Keratinocyte (primary cell): ENCODE measurements around the gene RHOG. TPM values are rescaled to one million over a fixed set of nuclear protein-coding genes. Genes with fewer than 3 reads are reported as not detected.

Source experiments
- DNase-seq: peaks from one replicate; pipeline ENCODE4 v3.0.0-alpha.2; 2011; ENCODE audit warnings: low read depth, missing footprints, low spot score
- FAIRE-seq: peaks from 2 replicates; lab custom pipeline; 2011; peaks lifted over from hg19 to GRCh38; lab: Jason Lieb, UNC
- H2AFZ ChIP-seq: 2 replicates; pipeline ENCODE4 v1.6.0; 2012; ENCODE audit warnings: low read length, control low read depth, inconsistent platforms; ENCODE audit not compliant: control insufficient read depth
- H3K27ac ChIP-seq: 2 replicates; pipeline ENCODE4 v1.5.1; 2011; ENCODE audit warnings: low read length; ENCODE audit not compliant: control insufficient read depth, insufficient read depth
- H3K27me3 ChIP-seq: 3 replicates; pipeline ENCODE4 v1.6.0; 2011; ENCODE audit warnings: low read length; ENCODE audit not compliant: control insufficient read depth, insufficient read depth; ENCODE audit errors: extremely low read depth
- H3K36me3 ChIP-seq, 2 experiments: 2 replicates in 1 of 2; 3 replicates in 1 of 2; pipeline ENCODE4 v1.5.1; 2011; ENCODE audit warnings: low read length in 2 of 2, mild to moderate bottlenecking in 1 of 2; ENCODE audit not compliant: control insufficient read depth in 2 of 2, insufficient read depth in 2 of 2; ENCODE audit errors: extremely low read depth in 1 of 2
- H3K4me1 ChIP-seq: 3 replicates; pipeline ENCODE4 v1.5.1; 2011; ENCODE audit warnings: low read length; ENCODE audit not compliant: control insufficient read depth, insufficient read depth; ENCODE audit errors: extremely low read depth
- H3K4me2 ChIP-seq: 3 replicates; pipeline ENCODE4 v1.6.0; 2011; ENCODE audit warnings: low read depth, low read length; ENCODE audit not compliant: control insufficient read depth, insufficient read depth; ENCODE audit errors: extremely low read depth
- H3K4me3 ChIP-seq, 3 experiments: fragments of 200-600 bp in 1 of 3; sonication (generic) in 1 of 3; 2 replicates in 2 of 3; 3 replicates in 1 of 3; pipeline ENCODE4 v1.5.1; 2011 to 2016; ENCODE audit warnings: low read length in 3 of 3, mild to moderate bottlenecking in 3 of 3, control low read depth in 2 of 3, inconsistent platforms in 1 of 3, low read depth in 1 of 3, mixed read lengths in 1 of 3, mixed run types in 1 of 3, moderate library complexity in 1 of 3; ENCODE audit not compliant: control insufficient read depth in 2 of 3, insufficient read depth in 2 of 3; ENCODE audit errors: extremely low read depth in 1 of 3
- H3K79me2 ChIP-seq: 2 replicates; pipeline ENCODE4 v1.6.0; 2012; ENCODE audit warnings: low read length; ENCODE audit not compliant: control insufficient read depth, insufficient read depth
- H3K9ac ChIP-seq: 3 replicates; pipeline ENCODE4 v1.6.0; 2011; ENCODE audit warnings: low read length; ENCODE audit not compliant: control insufficient read depth, insufficient read depth; ENCODE audit errors: extremely low read depth
- H3K9me1 ChIP-seq: 3 replicates; pipeline ENCODE4 v1.6.0; 2011; ENCODE audit warnings: low read length; ENCODE audit not compliant: control insufficient read depth, insufficient read depth; ENCODE audit errors: extremely low read depth
- H3K9me3 ChIP-seq: 2 replicates; pipeline ENCODE4 v1.5.1; 2012; ENCODE audit warnings: low read depth, low read length; ENCODE audit not compliant: control insufficient read depth
- H4K20me1 ChIP-seq: 3 replicates; pipeline ENCODE4 v1.6.0; 2011; ENCODE audit warnings: low read length; ENCODE audit not compliant: control insufficient read depth, insufficient read depth; ENCODE audit errors: extremely low read depth
- EZH2 ChIP-seq: IDR thresholded peaks from one replicate; pipeline ENCODE4 v1.6.1; 2012; ENCODE audit warnings: inconsistent platforms, mild to moderate bottlenecking, low read length, moderate library complexity
- dilution Hi-C: fragments of 300-500 bp; cut with MboI; formaldehyde crosslinking; loops from one replicate; pipeline ENCODE4 v1.7.0; 2020; ENCODE audit warnings: low sequenced_read_pairs; ENCODE audit not compliant: extremely low pct_ligation_motif_present
- polyA plus RNA-seq, 5 experiments: library from polyadenylated mRNA; depleted of rRNA in 3 of 5; stranded (reverse) in 3 of 5; stranded (forward) in 1 of 5; unstranded in 1 of 5; fragments of >200 nt; gene quantifications; 1 replicate in 1 of 5; 2 replicates in 3 of 5; 3 replicates in 1 of 5; pipeline versions ENCODE4 v1.2.1 to v1.2.3, GENCODE V29; 2011 to 2012; ENCODE audit warnings: missing spikeins in 2 of 5, low read depth in 1 of 5, low replicate concordance in 1 of 5
- TF ChIP-seq, protein P1 (sequence below), 3 experiments: IDR thresholded peaks in 1 of 3; conservative IDR thresholded peaks in 1 of 3; optimal IDR thresholded peaks in 1 of 3; 2 replicates in 2 of 3; 3 replicates in 1 of 3; pipeline versions ENCODE3 to v1.5.1; 2011; ENCODE audit warnings: low read length in 3 of 3, mild to moderate bottlenecking in 3 of 3, moderate library complexity in 2 of 3, control low read depth in 1 of 3, inconsistent platforms in 1 of 3; ENCODE audit not compliant: insufficient read depth in 2 of 3; ENCODE audit errors: extremely low read depth in 1 of 3

Gene RHOG
- polyA plus RNA-seq, 1 donor (not counting 4 experiments of a cell fraction or from before 2014, with no cell fraction given): 39.8 TPM

DNA sequence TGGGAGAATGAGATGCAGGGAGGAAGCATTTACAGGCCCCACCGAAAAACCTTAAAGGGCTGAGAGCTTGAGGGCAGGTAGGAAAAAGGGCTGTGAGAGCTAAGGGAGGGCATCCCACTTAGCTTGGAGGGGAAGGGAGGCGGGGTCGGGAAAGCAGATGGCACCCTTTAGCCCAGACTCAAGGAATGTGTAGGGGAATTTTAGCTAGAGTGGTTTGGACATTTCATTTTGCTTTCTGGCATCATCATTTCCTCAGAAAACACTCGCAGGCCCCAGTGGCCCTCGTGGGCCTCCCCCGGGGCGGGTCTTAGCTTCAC lies 13.9 kb upstream of the RHOG start:
- H3K4me1 ChIP-seq: peaks cover 37% of the 10 kb centered on the region
- DNase-seq: no peak
- peak overlapping the region; percentile 85 for H3K27ac ChIP-seq
- dilution Hi-C loops: loop anchor here (25.0 kb wide), 1 partner anchor 208 kb away; no protein-coding TSS in a partner anchor
- no peaks in the 10 kb centered on the region for H3K36me3 ChIP-seq
- H3K9me1 ChIP-seq: no peaks in the 10 kb centered on the region
- H3K9me3 ChIP-seq: no peaks in the 10 kb centered on the region
- H2AFZ ChIP-seq: peak overlapping the region; percentile 97
- no peaks in the 10 kb centered on the region for H3K27me3 ChIP-seq
- H3K4me2 ChIP-seq: peak overlapping the region; percentile 83
- H4K20me1 ChIP-seq: no peaks in the 10 kb centered on the region
- peak overlapping the region; percentile 88 for H3K9ac ChIP-seq
- peak overlapping the region; percentile 77 to 91 (median 83) for H3K4me3 ChIP-seq
- no peak for TF ChIP-seq EZH2
- TF ChIP-seq, protein P1, sequence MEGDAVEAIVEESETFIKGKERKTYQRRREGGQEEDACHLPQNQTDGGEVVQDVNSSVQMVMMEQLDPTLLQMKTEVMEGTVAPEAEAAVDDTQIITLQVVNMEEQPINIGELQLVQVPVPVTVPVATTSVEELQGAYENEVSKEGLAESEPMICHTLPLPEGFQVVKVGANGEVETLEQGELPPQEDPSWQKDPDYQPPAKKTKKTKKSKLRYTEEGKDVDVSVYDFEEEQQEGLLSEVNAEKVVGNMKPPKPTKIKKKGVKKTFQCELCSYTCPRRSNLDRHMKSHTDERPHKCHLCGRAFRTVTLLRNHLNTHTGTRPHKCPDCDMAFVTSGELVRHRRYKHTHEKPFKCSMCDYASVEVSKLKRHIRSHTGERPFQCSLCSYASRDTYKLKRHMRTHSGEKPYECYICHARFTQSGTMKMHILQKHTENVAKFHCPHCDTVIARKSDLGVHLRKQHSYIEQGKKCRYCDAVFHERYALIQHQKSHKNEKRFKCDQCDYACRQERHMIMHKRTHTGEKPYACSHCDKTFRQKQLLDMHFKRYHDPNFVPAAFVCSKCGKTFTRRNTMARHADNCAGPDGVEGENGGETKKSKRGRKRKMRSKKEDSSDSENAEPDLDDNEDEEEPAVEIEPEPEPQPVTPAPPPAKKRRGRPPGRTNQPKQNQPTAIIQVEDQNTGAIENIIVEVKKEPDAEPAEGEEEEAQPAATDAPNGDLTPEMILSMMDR (optimal IDR thresholded peaks at IDR 0.05 in 1 of 3, IDR thresholded peaks at IDR 0.05 in 1 of 3, conservative IDR thresholded peaks at IDR 0.05 in 1 of 3; ENCODE audit: extremely low read depth in 1 of 3, insufficient read depth in 2 of 3, low read length in 3 of 3): no peak
- no peak for FAIRE-seq
- peaks cover 40% of the 10 kb centered on the region for H3K79me2 ChIP-seq

DNA sequence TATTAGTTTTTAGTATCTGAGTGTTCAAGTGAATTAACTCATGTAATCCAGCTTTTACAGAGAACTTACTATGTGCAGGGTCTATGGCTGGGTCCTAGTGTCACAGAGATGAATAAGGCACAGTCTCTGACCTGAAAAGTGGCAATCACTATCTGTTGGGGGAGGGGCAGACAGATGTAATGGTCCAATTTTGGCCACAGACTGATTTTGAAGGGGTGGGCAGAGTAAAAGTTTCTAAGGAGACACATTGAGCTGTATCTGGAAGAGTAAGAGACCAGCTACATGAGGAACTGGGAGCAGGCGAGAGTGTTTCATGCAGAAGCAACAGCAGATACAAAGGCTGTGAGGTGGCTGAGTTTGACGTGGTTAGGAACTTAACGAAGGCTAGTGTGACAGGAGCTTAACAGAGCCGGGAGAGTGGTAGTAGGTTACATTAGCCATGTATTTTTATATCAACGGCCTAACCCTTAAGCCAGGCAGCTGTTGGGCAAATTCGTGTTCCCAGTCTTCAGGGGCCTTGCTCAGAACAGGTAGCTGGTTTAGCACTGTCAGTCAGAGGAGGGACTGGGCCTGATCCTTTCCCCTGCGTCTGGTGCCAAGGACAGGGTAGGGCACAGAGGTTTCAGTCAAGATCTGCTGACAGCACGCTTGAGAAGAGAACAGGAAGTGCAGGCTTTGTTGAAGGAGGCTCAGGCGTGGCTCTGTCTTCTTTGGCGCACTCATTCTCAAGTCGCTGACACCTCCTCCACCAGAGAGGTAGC lies 13.3 kb upstream of the RHOG start:
- Histone ChIP-seq H3K36me3 (no peaks in the 10 kb centered on the region), H3K9me1 (no peaks in the 10 kb centered on the region), H3K79me2 (peaks cover 35% of the 10 kb centered on the region), H3K9ac (peak overlapping the region; percentile 88), H3K4me1 (peaks cover 32% of the 10 kb centered on the region), H3K4me2 (peak overlapping the region; percentile 83), H2AFZ (peak overlapping the region; percentile 97), H3K9me3 (no peaks in the 10 kb centered on the region), H3K27ac (peak overlapping the region; percentile 85), H3K27me3 (no peaks in the 10 kb centered on the region), H4K20me1 (no peaks in the 10 kb centered on the region), H3K4me3 (peak overlapping the region; percentile 77 to 91 (median 83))
- no peak for TF ChIP-seq EZH2
- TF ChIP-seq, protein P1 (optimal IDR thresholded peaks at IDR 0.05 in 1 of 3, IDR thresholded peaks at IDR 0.05 in 1 of 3, conservative IDR thresholded peaks at IDR 0.05 in 1 of 3; ENCODE audit: extremely low read depth in 1 of 3, insufficient read depth in 2 of 3, low read length in 3 of 3): no peak
- DNase-seq (no peak), FAIRE-seq (peak; percentile 74)
- dilution Hi-C loops: loop anchor here (25.0 kb wide), 1 partner anchor 208 kb away; no protein-coding TSS in a partner anchor
